BE2C (cell line): ENCODE measurements around the gene CDC45.

Experiments
- DNase-seq: peaks from one replicate; pipeline ENCODE4 v3.0.0-alpha.2; 2020
- H3K27me3 ChIP-seq: fragments of 250-450 bp; sonication (Bioruptor Pico); 2 replicates; pipeline ENCODE4 v1.5.1; 2020; ENCODE audit warnings: mild to moderate bottlenecking
- H3K36me3 ChIP-seq: fragments of 250-450 bp; sonication (Bioruptor Pico); 2 replicates; pipeline ENCODE4 v1.5.1; 2020; ENCODE audit warnings: mild to moderate bottlenecking
- H3K4me1 ChIP-seq: fragments of 250-450 bp; sonication (Bioruptor Pico); 2 replicates; pipeline ENCODE4 v1.5.1; 2020
- H3K4me3 ChIP-seq: 2 replicates; pipeline ENCODE4 v1.5.1; 2011; ENCODE audit warnings: low read depth, low read length
- H3K9me3 ChIP-seq: fragments of 250-450 bp; sonication (Bioruptor Pico); 2 replicates; pipeline ENCODE4 v1.5.1; 2020
- TF ChIP-seq, protein P1 (sequence below): IDR thresholded peaks from 2 replicates; pipeline ENCODE4 v1.5.1; 2012; ENCODE audit warnings: mild to moderate bottlenecking, low read depth, low read length

CDC45 gene

DNA sequence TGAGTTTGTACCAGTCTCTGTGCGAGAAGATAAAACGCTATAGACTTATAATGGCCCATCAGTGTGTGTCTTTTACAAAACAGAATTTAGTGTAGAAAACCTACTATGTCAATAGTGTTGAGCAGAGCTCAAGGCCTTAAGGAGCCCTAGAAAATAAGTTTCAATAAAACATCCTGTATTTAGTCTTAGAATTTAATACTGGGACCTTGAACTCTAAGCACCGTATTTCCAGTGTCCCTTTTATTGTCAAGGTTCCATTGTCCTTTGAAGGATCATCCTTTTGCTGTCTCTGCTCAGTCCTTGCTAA, 16.6 kb downstream of the CDC45 start:
- H3K4me3 ChIP-seq = no peak overlapping the region
- no peaks in the 10 kb centered on the region for H3K27me3 ChIP-seq
- H3K4me1 ChIP-seq = no peaks in the 10 kb centered on the region
- TF ChIP-seq, protein P1, sequence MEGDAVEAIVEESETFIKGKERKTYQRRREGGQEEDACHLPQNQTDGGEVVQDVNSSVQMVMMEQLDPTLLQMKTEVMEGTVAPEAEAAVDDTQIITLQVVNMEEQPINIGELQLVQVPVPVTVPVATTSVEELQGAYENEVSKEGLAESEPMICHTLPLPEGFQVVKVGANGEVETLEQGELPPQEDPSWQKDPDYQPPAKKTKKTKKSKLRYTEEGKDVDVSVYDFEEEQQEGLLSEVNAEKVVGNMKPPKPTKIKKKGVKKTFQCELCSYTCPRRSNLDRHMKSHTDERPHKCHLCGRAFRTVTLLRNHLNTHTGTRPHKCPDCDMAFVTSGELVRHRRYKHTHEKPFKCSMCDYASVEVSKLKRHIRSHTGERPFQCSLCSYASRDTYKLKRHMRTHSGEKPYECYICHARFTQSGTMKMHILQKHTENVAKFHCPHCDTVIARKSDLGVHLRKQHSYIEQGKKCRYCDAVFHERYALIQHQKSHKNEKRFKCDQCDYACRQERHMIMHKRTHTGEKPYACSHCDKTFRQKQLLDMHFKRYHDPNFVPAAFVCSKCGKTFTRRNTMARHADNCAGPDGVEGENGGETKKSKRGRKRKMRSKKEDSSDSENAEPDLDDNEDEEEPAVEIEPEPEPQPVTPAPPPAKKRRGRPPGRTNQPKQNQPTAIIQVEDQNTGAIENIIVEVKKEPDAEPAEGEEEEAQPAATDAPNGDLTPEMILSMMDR = no peak
- no peak for DNase-seq
- peaks cover 57% of the 10 kb centered on the region for H3K36me3 ChIP-seq
- no peaks in the 10 kb centered on the region for H3K9me3 ChIP-seq

DNA sequence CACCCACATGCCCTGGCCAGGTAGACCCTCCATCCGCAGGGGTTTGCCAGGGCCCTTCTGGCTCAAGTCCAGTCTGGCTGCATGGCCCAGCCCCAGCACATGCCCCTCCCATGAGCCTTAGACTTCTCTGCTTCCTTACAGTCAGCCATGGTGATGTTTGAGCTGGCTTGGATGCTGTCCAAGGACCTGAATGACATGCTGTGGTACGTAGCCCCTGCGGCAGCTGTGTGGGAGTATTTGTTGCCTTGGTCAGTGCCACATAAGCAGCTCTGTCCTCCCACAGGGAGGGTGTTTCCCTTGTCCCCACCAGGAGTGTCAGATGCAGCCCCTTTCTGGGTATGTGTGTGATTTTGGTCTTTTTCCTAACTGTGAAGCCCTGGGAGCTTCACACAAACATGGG, 17.5 kb downstream of the CDC45 start:
- Histone ChIP-seq H3K36me3 (peaks cover 57% of the 10 kb centered on the region), H3K27me3 (no peaks in the 10 kb centered on the region), H3K4me1 (no peaks in the 10 kb centered on the region), H3K9me3 (no peaks in the 10 kb centered on the region), H3K4me3 (no peak overlapping the region)
- peak; percentile 54 for DNase-seq
- TF ChIP-seq, protein P1 = no peak

DNA sequence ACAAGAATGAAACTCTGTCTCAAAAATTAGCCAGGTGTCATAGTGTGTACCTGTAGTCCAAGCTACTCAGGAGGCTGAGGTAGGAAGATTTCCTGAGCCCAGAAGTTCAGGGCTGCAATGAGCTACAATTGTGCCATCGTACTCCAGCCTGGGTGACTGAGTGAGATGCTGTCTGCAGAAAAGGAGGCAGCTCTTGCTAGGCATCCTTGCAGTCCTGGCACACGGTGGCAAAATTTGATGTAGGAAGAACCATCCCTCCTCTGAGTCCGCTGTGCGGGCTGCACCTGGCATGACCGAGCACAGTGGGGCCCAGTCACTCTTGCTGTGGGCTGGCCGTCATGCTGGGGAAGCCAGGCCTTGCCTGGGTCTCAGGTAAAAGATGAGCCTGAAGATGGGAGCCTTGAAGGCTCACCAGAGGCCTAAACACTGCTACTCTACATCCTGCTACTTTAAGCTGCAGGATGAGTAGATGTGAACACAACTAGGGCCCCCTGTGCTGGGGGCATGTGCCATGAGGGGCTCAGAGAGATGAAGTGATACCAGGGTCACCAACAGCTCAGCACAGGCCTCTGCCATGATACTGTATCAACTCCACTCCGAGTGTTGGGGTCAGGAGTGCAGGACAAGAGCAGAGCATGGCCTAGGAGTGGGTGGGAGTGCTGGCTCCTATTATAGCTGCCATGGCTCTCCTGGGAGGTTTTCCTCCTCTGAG, 18.6 kb downstream of the CDC45 start:
- Histone ChIP-seq H3K9me3 (no peaks in the 10 kb centered on the region), H3K36me3 (peaks cover 51% of the 10 kb centered on the region)

DNA sequence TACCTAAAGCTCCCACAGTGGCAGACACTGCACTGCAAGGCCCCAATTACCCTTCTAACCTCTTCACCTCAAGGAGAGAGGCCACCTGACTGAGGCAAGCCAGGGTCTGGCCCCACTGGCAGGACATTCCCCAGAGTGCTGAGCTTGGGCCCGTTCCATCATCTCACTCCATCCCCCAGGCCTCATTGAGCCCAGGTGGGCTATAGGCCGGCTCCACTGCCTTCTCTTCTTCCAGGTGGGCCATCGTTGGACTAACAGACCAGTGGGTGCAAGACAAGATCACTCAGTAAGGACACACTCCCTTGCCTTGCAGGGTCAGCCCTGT, 19.1 kb downstream of the CDC45 start:
- no peak overlapping the region for H3K4me3 ChIP-seq
- TF ChIP-seq, protein P1 = no peak
- H3K36me3 ChIP-seq = peaks cover 49% of the 10 kb centered on the region
- no peaks in the 10 kb centered on the region for H3K27me3 ChIP-seq
- DNase-seq = no peak
- H3K9me3 ChIP-seq = no peaks in the 10 kb centered on the region
- no peaks in the 10 kb centered on the region for H3K4me1 ChIP-seq

More for the DNA sequence above, 18.6 kb downstream of the CDC45 start:
- Histone ChIP-seq H3K27me3 (no peaks in the 10 kb centered on the region), H3K4me1 (no peaks in the 10 kb centered on the region), H3K4me3 (no peak overlapping the region)
- TF ChIP-seq, protein P1 = no peak
- no peak for DNase-seq

DNA sequence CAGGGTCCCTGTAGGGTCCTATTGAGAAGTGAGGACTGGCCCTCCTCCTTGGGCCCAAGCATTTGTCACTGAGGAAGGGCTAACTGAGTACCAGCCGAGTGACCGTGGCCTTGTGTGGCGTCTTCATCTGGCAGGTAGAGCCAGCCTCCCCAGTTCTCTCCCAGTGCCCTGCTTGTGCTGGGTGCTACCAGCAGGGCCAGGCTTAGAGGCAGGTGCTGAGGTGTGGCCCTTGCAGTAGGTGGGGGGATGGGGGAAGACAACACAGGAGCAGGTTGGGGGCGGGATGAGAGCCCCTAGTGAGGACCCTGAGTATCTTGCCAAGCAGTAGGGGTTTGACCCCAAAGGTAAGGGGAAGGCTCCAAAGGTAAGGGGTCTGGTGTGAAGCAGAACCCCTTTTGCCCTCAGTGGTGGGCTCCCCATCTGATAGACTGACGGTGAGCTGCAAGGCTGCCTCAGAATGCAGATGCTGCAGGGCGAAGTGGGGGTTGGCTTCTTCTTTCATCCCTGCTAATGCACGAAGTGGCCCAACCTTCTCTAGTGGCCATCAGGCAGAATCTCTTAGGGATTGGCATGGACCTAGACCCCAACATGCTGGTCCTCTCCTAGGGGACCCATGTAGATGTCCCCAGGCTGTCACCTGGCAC, 19.6 kb downstream of the CDC45 start:
- DNase-seq = no peak
- TF ChIP-seq, protein P1 = no peak
- no peaks in the 10 kb centered on the region for H3K4me1 ChIP-seq
- peaks cover 45% of the 10 kb centered on the region for H3K36me3 ChIP-seq
- no peaks in the 10 kb centered on the region for H3K27me3 ChIP-seq
- H3K9me3 ChIP-seq = no peaks in the 10 kb centered on the region
- no peak overlapping the region for H3K4me3 ChIP-seq

DNA sequence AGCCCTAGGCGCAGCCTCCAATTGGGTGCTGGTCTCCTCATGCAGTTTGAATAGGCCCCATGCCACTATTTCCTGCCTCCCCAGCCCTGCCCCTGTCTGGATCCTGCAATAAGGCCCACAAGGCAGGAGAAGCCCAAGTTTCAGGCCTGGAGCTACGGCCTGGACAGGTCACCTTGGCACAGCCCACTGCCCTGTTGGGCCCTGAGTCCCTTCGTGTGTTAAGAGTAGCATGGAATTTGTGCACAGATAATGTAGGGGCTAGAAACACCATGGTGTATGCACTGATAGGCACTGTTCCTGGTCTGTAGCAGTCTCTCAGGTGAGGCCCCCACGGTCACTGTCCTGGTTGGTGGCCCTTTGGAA, 20.1 kb downstream of the CDC45 start:
- Histone ChIP-seq H3K36me3 (peaks cover 41% of the 10 kb centered on the region), H3K9me3 (no peaks in the 10 kb centered on the region)

More for the DNA sequence above, 20.1 kb downstream of the CDC45 start:
- TF ChIP-seq, protein P1 = no peak
- Histone ChIP-seq H3K4me1 (no peaks in the 10 kb centered on the region), H3K27me3 (no peaks in the 10 kb centered on the region), H3K4me3 (no peak overlapping the region)
- no peak for DNase-seq
